Measurements from ENCODE around the gene RNU1-2.
"Not testable (repeated sequence)": the region's sequence is repeated elsewhere in the genome, so short reads cannot be mapped to it uniquely, and the experiment has no call there.

RNU1-2 gene

GRCh38 chr1:16895598-16896315 is at the start of gene RNU1-2:
Gene RNU1-2 (plus strand): TSS chr1:16895980.
- DNase-seq, result peak; percentile 99

DNA sequence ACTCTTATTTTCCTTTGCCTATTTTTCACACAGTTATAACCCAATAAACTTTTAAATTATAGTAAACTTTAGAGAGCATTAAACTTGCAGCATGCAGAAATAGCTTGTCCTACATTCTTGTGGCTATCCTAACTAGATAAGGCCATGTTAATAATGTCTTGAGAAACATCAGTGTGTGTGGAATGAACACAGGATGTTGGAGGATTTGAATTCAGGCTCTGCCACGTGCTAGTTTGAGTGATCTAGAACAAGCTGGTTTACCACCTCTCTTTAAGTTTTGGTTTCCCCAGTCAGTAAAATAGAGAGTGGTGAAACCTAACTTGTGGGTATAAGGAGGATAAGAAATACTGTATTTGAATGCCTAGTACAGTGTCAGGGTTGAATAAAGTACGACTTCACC is 39.6 kb upstream of the RNU1-2 start:
- DNase-seq, result not testable (repeated sequence)

- not testable (repeated sequence) for DNase-seq
Measured at GRCh38 chr1:16859167-16860041, 36.4 kb upstream of the RNU1-2 start.

- not testable (repeated sequence) for DNase-seq
Measured at GRCh38 chr1:16860048-16860447, 35.7 kb upstream of the RNU1-2 start.

DNA sequence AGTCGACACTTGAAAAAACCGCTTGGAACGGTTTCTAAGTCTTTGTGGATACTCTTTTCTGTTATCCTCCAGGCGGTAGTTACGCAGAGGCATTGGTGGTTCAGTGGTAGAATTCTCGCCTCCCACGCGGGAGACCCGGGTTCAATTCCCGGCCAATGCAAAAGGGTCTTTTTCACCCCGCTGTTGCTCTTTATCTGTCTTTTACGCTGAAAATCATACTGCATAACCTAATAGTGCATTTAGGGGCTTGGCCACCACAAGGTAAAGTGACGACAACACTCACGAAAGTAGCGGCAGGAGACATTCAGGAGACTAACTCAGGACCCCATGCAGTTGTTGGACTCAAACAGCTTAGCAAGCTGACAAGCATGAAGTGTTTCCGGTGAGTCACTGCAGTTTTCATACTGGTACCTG is 33.9 kb upstream of the RNU1-2 start:
- not testable (repeated sequence) for DNase-seq

DNA sequence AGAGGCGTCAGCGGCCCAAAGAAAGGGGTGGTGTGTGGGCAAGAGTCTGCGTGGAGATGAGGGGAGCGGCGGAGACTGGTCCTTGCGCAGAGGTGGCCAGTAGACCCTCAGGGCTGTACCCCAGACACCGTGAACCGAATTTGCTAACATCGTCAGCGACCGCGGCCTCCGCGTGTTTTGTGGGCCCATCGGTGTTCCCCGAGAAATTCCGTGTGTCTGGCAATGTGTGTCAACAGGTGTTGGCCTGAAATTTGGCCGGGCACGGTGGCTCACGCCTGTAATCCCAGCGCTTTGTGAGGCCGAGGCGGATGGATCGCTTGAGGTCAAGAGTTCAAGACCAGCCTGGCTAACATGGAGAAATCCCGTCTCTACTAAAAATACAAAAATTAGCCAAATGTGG is 33.4 kb upstream of the RNU1-2 start:
- not testable (repeated sequence) for DNase-seq

- DNase-seq, result not testable (repeated sequence)
Measured at GRCh38 chr1:16863024-16863423, 32.8 kb upstream of the RNU1-2 start.

DNA sequence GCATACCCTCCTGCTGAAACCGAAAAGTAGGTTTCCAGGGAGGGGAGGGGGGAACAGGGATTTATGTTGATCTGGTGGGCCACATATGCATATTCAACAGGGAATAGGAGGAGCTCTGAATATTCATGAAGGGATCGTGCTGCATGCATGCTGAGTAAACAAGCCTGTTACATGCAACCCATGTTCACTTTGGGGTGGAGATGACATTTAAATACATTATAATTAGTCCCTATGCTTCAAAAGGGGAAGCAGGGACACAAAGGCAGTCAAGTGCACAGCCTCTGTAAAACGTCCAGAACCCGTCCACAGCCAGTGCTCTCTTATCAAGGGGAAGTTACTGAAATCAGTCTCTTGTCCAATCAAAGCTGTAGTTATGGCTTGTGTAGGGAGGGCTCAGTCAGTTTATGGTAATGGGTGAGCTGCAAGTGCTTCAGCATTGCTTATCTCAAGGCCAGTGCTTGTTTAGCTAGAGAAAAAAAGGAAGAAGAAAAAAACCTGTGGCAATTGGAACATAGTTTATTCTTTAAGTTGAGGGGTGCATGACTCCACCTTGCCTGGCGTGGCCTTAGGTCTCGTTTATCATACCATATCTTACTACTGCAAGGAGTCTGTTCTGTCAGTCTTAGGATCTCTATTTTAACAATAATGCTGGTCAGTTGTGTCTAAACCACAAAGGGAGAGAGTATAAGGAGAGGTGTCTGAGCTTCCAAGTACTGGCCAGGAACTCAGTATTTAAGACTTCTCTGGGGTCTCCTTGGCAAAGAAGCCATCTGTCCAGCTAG is 28.7 kb upstream of the RNU1-2 start:
- DNase-seq, result peak; percentile 29

GRCh38 chr1:16868787-16869186 is 27.0 kb upstream of the RNU1-2 start:
- not testable (repeated sequence) for DNase-seq

DNA sequence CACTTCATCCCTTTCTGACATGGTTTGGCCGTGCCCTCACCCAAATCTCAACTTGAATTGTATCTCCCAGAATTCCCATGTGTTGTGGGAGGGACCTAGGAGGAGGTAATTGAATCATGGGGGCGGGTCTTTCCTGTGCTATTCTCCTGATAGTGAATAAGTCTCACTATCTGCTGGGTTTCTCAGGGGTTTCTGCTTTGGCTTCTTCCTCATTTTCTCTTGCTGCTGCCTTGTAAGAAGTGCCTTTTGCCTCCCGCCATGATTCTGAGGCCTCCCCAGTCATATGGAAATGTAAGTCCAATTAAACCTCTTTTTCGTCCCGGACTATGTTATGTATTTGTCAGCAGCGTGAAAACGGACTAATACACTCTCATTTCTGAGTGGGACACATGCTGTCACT is 25.8 kb upstream of the RNU1-2 start:
- not testable (repeated sequence) for DNase-seq

GRCh38 chr1:16871171-16871570 is 24.6 kb upstream of the RNU1-2 start:
- not testable (repeated sequence) for DNase-seq

DNA sequence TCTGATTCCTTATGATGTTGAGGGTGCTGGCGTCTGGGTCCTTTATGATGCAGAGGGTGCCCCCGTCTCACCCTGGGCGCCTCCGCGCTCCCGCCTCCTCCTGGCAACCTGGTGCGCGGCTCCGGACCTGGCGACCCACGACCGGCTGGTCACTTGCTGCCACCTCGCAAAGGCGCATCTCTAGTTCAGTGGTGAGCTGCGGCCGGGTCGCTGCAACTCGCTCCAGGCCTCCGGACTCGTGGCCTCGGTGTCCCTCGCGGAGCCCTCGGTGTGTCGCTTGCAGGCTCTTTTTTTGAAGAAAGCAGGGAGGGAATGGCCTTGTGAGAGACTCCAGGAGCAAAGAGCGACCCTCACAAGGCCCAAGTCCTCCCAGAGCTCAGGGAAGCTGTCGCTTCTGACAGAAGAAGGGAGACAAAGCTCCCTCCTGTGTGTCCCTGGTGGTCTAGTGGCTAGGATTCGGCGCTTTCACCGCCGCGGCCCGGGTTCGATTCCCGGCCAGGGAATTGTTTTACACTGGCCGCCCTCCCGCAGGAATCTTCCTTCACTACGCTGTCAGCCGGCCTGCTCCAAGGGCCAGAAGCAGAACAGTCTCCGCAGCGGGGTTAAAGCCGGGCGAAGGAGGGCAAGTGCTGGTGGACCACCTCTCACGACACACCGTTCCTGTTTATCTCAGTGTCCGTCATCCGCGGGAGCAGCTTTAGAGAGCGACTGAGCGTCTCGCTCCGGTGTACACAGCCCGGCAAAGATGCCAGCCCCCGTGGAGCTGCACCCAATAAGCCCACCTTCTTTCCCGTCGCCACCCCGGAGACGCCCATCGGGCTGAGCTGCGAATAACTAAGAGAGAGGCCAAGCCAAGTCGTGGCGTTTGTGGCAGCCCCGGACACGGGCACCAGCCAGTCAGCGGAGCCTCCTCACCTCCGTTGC is 23.4 kb upstream of the RNU1-2 start:
- DNase-seq, result not testable (repeated sequence)

- not testable (repeated sequence) for DNase-seq
Measured at GRCh38 chr1:16873076-16873879, 22.5 kb upstream of the RNU1-2 start.

DNA sequence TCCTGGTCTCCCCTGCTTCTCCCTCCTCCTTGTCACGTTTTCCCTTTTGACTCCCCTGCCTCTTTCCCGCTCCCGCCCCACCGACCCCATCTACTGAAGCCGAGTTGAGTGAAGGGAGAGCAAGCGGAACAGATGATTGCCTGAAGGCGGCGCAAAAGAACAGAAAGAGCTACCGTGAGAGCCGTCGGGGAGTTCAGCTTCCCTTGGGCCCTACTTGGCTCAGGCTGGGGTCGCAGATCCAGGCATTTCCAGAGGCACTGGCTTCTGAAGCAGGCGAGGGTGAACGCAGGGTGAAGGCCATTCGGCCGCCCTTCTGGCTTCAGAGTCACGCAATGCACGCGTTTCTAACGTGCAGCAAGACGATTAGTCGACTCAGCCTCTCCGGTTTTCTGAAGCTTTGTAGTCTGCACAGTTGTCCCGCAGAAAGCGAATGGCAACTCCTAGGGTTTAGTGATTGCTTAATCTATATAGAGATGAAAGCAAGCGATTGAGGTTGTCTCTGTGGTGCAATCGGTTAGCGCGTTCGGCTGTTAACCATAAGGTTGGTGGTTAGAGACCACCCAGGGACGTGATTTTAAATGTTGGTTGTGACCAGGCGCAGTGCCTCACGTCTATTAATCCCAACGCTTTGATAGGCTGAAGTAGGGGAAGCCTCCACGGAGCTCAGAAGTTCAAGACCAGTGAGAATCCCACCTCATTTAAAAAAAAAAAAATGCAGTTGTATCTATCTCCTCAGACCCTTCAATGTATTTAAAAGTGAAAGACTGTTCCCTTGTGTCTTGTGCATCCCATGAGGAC is 20.6 kb upstream of the RNU1-2 start:
- DNase-seq, result not testable (repeated sequence)

DNA sequence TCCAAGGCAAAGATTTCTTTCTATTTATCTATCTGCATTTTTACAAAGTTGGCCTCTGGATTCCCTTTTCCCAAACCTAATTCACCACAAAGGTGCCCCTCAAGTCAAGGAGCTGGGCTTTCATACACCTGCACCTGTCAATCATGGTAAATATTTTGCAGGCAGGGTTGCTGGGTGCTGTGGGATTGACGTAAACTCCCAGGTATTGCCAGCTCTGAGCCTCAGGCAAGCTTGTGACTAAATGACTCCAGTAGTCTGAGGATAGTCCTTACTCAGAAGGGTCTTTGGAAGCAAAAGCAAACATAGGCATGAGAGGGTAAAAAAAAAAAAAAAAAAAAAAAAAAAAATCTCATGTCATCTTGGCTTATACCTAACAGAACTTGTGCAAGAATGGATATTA is 14.0 kb upstream of the RNU1-2 start:
- DNase-seq, result not testable (repeated sequence)

- no peak for DNase-seq
Measured at GRCh38 chr1:16882986-16883385, 12.8 kb upstream of the RNU1-2 start.

- not testable (repeated sequence) for DNase-seq
Measured at GRCh38 chr1:16884487-16884886, 11.3 kb upstream of the RNU1-2 start.

DNA sequence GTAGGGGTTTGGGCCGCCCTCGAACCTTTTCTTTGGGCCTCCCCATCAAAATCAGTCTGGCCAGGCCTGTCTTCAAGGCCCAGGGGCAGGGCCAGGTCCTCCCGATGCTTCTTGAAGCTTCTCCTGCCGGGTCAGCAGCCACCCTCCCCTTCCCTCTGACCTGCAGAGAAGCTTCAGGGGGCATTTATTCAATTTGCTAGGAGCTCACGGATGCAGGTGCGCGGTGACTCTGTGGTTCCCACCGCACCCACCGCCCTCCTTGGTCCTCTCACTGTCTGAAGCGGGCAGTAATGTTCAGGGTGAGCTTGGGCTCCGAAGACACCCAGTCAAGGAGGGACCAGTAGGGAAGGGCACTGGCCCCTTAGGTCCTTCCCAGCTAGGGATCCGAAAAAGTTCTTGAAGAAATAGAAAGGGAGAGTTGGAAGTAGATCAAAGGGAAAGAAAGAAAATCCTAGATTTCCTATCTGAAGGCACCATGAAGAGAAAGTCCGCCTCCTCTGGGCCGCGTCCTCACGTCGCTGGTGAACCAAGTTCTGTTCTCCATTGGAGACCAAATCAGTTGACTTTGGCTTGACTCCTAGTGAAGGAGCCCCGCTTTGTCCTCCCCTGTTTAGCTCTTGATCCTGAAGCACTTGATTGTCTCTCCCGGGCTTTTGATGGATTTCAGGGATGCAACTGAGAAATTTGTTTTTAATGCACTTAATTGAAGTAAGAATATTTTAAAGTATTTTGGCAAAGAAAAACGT is 8.7 kb upstream of the RNU1-2 start:
- no peak for DNase-seq
